ENCODE data around the gene PRKCQ.
A peak's percentile ranks its signal among the peaks of the same experiment; 100 is the strongest.
"Not testable (repeated sequence)": the region's sequence is repeated elsewhere in the genome, so short reads cannot be mapped to it uniquely, and the experiment has no call there.

PRKCQ gene

DNA sequence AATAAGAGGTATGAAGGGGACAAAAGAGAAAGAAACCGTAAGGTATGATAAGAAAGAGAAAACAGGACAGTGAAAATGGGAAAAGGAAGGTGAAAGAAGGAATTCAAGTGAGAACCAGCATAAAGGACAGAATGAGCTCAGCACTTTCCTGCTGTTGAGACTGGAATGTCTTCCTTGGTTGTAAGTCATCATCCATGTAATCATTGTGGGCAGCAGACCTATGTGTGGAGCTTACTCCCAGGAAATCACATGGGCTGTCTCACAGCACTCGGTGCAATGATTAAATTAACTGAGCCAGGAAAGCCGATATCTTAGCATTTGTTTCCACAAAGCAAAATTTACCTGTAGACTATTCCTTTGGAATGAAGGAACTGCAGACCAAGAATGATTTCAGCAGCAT, 118.1 kb downstream of the PRKCQ start:
- in situ Hi-C loops (cut with HindIII; ENCODE audit: low pct_unique_long_range_greater_than_20kb, low sequenced_read_pairs) = no loop called here
- no peak for DNase-seq (ENCODE audit: low read depth in 1 of 2, low spot score in 1 of 2)
- no peak for TF ChIP-seq JUND (IDR thresholded peaks at IDR 0.05; ENCODE audit: low read depth)

DNA sequence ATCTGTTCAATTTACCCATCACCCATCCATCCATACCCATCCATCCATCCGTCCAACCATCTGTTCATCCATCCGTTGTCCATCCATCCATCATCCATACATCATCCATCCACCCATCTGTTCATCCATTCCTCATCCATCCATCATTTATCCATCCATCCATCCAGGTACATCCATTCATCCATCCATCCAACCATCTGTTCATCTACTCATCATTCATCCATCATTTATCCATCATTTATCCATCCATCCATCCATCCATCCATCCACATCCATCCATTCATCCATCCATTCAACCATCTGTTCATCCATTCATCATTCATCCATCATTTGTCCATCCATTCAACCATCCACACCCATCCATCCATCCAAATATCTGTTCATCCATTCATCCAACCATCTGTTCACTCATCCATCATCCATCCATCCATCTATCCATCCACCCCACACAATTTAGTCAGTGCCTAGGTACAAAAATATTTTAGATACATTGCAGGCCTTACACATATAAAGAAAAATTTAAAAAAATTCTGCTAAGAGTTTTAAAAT, 119.1 kb downstream of the PRKCQ start:
- DNase-seq (ENCODE audit: low read depth in 1 of 2, low spot score in 1 of 2) = no peak
- in situ Hi-C loops (cut with HindIII; ENCODE audit: low pct_unique_long_range_greater_than_20kb, low sequenced_read_pairs) = no loop called here
- TF ChIP-seq JUND (IDR thresholded peaks at IDR 0.05; ENCODE audit: low read depth) = no peak

DNA sequence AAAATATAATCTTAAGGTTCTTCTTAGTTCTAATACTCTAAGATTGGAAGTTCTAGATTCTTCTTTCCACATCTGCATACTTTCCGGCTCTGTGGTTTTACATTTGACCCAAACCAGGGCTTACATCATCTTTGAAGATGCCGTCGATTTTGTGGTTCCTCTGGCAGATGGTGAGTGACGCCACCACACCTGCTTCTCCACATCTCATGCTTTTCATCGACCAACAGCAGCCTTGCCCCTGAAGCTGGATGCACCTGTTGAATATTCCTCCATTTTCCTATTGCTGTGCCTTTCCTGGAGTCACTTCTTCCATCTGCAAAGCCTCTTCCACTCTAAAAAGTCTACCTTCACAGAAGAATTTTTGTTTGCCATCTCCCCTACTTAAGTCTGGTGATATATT, 121.3 kb downstream of the PRKCQ start:
- in situ Hi-C loops (cut with HindIII; ENCODE audit: low pct_unique_long_range_greater_than_20kb, low sequenced_read_pairs) = no loop called here
- TF ChIP-seq JUND (IDR thresholded peaks at IDR 0.05; ENCODE audit: low read depth) = no peak
- DNase-seq (ENCODE audit: low read depth in 1 of 2, low spot score in 1 of 2) = no peak

DNA sequence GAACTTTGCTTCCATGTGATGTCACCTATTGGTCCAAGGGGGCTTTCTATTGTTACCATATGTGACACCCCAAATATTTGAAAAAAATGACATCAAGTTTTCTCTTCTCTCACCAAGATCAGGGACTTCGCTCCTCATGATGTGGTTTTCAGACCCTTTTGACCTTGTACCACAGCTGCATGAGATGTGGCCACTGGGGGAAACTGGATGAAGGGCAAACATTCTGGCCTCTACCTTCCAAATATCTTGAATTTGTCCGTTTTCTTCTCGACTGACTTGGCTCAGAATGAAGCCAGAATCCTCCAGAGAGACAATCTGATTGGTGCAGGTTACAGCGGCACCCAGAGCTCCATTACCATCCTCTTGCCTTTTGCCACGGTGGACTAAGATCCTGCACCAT, 122.7 kb downstream of the PRKCQ start:
- DNase-seq (ENCODE audit: low read depth in 1 of 2, low spot score in 1 of 2) = no peak
- in situ Hi-C loops (cut with HindIII; ENCODE audit: low pct_unique_long_range_greater_than_20kb, low sequenced_read_pairs) = no loop called here
- no peak for TF ChIP-seq JUND (IDR thresholded peaks at IDR 0.05; ENCODE audit: low read depth)

DNA sequence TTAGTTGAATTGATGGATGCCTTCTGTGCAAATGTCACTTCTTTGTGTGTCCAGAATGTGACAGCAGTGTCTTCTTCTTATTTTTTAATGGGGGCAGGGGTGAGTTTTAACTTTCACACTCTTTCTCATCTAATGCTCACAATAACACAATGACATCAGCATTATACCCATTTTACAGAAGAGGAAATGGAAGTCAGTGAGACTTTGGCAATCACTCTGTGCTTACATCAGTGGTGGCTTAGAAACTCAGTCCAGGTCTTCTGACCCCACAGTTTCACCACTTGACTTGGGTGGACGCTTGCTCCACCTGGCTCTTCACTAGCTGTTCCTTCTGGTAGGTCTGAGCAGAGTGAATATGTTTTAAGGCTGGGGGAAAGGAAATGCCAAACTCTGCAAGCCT, 124.0 kb downstream of the PRKCQ start:
- DNase-seq (ENCODE audit: low read depth in 1 of 2, low spot score in 1 of 2) = no peak
- TF ChIP-seq JUND (IDR thresholded peaks at IDR 0.05; ENCODE audit: low read depth) = no peak
- in situ Hi-C loops (cut with HindIII; ENCODE audit: low pct_unique_long_range_greater_than_20kb, low sequenced_read_pairs) = no loop called here

DNA sequence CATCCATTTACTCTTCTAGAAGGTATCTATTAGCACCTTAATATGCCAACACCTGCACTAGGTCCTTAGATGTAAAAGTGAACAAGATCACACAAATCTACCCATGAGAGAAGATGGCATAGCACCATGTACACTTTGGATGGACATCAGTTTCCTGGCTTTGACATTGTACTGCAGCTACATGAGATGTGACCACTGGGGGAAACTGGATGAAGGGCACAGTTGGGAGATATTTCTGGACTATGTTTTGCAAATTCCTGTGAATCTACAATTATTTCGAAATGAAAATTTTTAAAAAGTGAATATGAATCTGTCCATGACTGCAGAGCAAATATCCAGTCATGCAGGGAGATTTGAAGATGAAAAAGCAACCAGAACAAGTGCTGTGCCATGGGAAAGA, 124.5 kb downstream of the PRKCQ start:
- in situ Hi-C loops (cut with HindIII; ENCODE audit: low pct_unique_long_range_greater_than_20kb, low sequenced_read_pairs) = no loop called here
- no peak for TF ChIP-seq JUND (IDR thresholded peaks at IDR 0.05; ENCODE audit: low read depth)
- no peak for DNase-seq (ENCODE audit: low read depth in 1 of 2, low spot score in 1 of 2)

DNA sequence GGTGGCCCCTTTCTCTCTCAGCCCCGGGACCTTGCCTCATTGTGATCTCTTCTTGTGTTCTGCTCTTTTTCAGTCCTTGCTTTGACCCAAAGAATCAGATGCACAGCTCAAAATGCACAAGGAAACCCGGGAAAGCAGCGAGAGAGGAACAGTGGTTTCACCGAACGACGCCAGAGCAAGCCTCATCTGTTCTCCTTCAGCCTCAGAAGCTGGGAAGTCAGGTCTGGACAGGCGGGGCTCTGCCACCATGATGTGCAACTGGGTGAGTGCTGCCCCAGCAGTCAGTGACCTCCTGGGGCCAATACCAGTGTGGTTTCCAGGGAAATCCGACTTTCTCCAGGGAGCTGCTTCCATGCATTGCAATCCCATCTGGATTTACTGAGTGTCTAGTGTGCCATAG, 133.4 kb downstream of the PRKCQ start:
- in situ Hi-C loops (cut with HindIII; ENCODE audit: low pct_unique_long_range_greater_than_20kb, low sequenced_read_pairs) = no loop called here
- TF ChIP-seq JUND (IDR thresholded peaks at IDR 0.05; ENCODE audit: low read depth) = no peak
- no peak for DNase-seq (ENCODE audit: low read depth in 1 of 2, low spot score in 1 of 2)

DNA sequence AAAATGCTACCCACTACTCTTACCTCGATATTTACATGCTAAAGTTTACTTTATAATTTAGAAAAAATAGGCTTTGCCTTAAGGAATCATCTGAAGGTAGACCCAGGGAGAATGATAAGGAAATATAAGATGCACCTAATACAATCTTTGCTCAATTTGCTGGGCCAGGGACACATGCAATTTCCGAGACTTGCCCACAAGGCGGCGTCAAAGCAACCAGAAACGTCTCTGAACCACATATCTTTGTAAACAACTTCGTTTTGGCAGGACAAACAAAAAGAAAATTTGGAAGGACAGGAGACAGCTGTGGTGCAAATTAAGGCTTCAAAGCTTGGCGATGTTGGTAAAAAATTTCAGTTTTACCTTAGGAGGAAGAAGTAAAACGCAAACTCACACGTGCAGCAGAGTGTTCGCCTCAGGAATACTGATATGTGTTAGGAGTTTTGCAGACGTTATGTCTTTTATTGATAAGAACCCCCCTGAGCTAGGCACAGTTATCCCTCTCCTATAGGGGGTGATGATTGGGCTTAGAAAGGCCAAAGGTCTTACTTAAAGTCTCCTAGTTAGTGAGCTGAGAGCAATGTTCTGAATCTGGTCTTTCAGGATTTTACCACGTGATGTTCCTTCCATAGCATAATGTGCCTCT, 134.3 kb downstream of the PRKCQ start:
- no peak for TF ChIP-seq JUND (IDR thresholded peaks at IDR 0.05; ENCODE audit: low read depth)
- in situ Hi-C loops (cut with HindIII; ENCODE audit: low pct_unique_long_range_greater_than_20kb, low sequenced_read_pairs) = no loop called here
- DNase-seq (ENCODE audit: low read depth in 1 of 2, low spot score in 1 of 2) = peak; percentile 41 to 65

DNA sequence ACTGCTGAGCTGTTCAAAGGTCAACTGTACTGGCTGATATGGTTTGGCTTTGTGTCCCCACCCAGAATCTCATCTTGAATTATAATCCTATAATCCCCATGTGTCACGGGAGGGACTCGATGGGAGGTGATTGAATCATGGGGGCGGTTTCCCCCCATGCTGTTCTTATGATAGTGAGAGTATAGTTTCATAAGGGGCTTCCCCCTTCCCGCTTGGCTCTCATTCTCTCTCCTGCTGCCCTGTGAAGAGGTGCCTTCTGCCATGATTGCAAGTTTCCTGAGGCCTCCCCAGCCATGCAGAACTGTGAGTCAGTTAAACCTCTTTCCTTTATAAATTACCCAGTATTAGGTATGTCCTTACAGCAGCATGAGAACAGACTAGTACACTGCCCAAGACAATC, 140.2 kb downstream of the PRKCQ start:
- DNase-seq (ENCODE audit: low read depth in 1 of 2, low spot score in 1 of 2) = not testable (repeated sequence)

DNA sequence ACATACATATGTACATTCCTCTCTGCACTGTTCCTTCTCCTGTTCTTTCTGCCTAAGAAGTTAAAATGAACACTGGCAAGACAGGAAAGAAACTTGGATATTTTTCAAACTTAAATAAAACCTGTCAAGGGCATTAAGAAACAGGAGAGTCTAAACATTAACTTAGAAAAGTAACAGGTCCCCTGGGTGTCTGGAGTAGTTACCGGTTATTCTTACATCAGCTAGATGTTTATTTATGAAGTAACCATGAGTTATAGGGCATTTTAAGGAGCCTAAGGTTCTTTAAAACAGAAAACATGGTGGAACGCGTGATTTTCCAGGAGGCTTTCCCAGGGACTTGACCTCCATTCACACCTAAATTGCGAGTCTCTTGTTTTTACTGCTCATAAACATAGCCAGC, 148.2 kb downstream of the PRKCQ start:
- TF ChIP-seq JUND (IDR thresholded peaks at IDR 0.05; ENCODE audit: low read depth) = no peak
- DNase-seq (ENCODE audit: low read depth in 1 of 2, low spot score in 1 of 2) = no peak
- in situ Hi-C loops (cut with HindIII; ENCODE audit: low pct_unique_long_range_greater_than_20kb, low sequenced_read_pairs) = no loop called here

More for the DNA sequence above, 140.2 kb downstream of the PRKCQ start:
- in situ Hi-C loops (cut with HindIII; ENCODE audit: low pct_unique_long_range_greater_than_20kb, low sequenced_read_pairs) = not testable (repeated sequence)

DNA sequence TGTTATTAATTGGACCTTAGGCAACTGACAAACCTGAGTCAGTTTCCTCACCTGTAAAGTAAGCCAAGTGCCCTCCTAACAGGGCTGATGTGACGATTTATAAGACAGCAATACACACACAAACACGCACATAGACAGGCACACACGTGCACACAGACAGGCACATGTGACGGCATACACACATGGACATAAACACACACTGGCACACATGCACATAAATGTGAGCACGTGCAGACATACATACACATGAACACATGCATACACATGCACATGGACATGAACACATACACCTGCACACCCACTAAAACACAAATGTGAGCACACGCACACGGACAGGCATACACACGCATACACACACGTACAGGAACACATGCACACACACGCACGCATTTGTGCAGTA, 148.9 kb downstream of the PRKCQ start:
- TF ChIP-seq JUND (IDR thresholded peaks at IDR 0.05; ENCODE audit: low read depth) = no peak
- in situ Hi-C loops (cut with HindIII; ENCODE audit: low pct_unique_long_range_greater_than_20kb, low sequenced_read_pairs) = no loop called here
- DNase-seq (ENCODE audit: low read depth in 1 of 2, low spot score in 1 of 2) = no peak

DNA sequence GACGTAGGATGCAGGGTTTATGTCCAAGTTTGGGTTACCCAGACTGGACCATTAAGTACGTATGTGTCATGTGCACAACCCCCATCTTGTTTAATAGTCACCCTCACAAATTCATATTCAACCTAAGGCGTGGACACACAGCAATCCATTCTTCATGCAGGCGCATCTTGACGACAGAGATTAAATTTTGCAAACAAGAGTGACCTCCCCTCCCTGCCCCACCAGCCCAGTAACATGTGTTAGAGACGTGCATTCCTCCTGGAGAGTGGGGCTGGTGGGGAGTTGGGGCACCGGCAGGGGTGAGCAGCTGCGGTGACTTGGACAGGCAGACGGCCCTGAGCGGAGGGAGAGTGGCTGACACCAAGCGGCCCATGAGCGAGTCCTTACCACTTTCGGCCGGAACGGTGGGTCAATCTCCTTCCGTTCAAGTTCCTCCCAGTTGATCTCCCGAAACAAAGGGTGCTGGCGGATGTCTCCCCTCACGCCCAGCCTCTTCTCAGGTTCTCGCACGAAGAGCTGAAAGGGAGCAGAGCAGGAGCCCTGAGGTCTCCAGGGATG, 149.6 kb downstream of the PRKCQ start:
- no peak for DNase-seq (ENCODE audit: low read depth in 1 of 2, low spot score in 1 of 2)
- no peak for TF ChIP-seq JUND (IDR thresholded peaks at IDR 0.05; ENCODE audit: low read depth)
- in situ Hi-C loops (cut with HindIII; ENCODE audit: low pct_unique_long_range_greater_than_20kb, low sequenced_read_pairs) = no loop called here

DNA sequence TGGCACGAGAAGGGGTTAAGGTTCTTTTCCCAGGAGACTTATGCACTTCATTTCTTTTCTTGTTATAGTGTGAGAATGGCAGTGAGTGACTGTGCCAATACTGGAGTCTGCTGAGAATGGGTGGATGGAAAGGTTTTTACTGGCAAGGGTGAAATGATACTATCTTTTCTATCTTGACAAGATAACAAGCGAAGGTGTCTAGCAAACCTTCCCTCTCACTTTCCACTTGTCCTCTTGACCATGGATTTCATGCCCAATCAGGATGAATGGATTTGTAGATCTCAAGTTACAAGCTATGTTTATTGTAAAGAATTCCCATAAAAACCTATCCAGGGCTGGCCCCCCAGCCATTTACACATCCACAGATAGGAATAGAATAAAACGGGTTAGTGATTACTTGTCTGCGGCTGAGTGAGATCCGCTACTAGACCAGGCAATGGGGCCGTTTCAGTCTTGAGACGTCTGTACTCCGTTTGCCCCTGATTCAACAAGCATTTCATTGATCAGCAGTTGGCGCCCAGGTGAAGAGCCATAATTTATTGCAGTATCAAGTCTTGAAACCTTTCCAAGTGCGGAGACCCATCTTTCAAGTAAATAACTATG, 152.6 kb downstream of the PRKCQ start:
- no peak for TF ChIP-seq JUND (IDR thresholded peaks at IDR 0.05; ENCODE audit: low read depth)
- no peak for DNase-seq (ENCODE audit: low read depth in 1 of 2, low spot score in 1 of 2)
- in situ Hi-C loops (cut with HindIII; ENCODE audit: low pct_unique_long_range_greater_than_20kb, low sequenced_read_pairs) = no loop called here
